Tibial nerve (tissue), 4 donors: ENCODE data around the gene EIF3CL. TPM values are rescaled to one million over a fixed set of nuclear protein-coding genes. Genes with fewer than 3 reads are reported as not detected.
"Not testable (repeated sequence)": the region's sequence is repeated elsewhere in the genome, so short reads cannot be mapped to it uniquely, and the experiment has no call there.

Experiments used
- DNase-seq, 2 donors: peaks; one replicate each; pipeline ENCODE4 v3.0.0-alpha.2; 2019; ENCODE audit warnings: low spot score in 2 of 2
- H3K27ac ChIP-seq, 4 donors: fragments of 200-600 bp; sonication (generic) in 3 of 4; one replicate each; pipeline ENCODE4 v1.5.1; 2017 to 2019; ENCODE audit warnings: mild to moderate bottlenecking in 1 of 4
- H3K27me3 ChIP-seq, 2 donors: fragments of 200-600 bp; sonication (generic) in 1 of 2; one replicate each; pipeline versions ENCODE4 v1.5.1 to v1.6.0; 2017 to 2019
- H3K36me3 ChIP-seq, 3 donors: fragments of 200-600 bp; sonication (generic); one replicate each; pipeline ENCODE4 v1.5.1; 2018 to 2019
- H3K4me1 ChIP-seq, 4 donors: fragments of 200-600 bp; sonication (generic) in 3 of 4; one replicate each; pipeline ENCODE4 v1.5.1; 2017 to 2019
- H3K4me3 ChIP-seq, 4 donors: fragments of 200-600 bp; sonication (generic) in 3 of 4; one replicate each; pipeline ENCODE4 v1.5.1; 2017 to 2019; ENCODE audit warnings: mild to moderate bottlenecking in 1 of 4, moderate library complexity in 1 of 4
- H3K9me3 ChIP-seq, 4 donors: fragments of 200-600 bp; sonication (generic) in 3 of 4; one replicate each; pipeline ENCODE4 v1.5.1; 2017 to 2019
- whole genome bisulfite sequencing, 2 donors: methylation state at CpG; one replicate each; pipeline ENCODE4 v1.1.5; 2018; 5-methylcytosine and 5-hydroxymethylcytosine counted together
- total RNA-seq, 4 donors: library from RNA; depleted of rRNA; stranded (reverse); fragments of >200 nt; gene quantifications; one replicate each; pipeline ENCODE4 v1.1.0, GENCODE V29; 2016
- TF ChIP-seq, protein P1 (sequence below), 5 experiments: fragments of 200-600 bp in 3 of 5; fragments of 450-650 bp in 2 of 5; sonication (generic) in 3 of 5; IDR thresholded peaks; one replicate each; pipeline ENCODE4 v1.5.1; 2016 to 2019; ENCODE audit warnings: antibody characterized with exemption in 5 of 5, mild to moderate bottlenecking in 3 of 5, moderate library complexity in 2 of 5

Gene EIF3CL
- total RNA-seq, 4 donors from 2014 or later, result 185 to 265 (median 230) TPM

DNA sequence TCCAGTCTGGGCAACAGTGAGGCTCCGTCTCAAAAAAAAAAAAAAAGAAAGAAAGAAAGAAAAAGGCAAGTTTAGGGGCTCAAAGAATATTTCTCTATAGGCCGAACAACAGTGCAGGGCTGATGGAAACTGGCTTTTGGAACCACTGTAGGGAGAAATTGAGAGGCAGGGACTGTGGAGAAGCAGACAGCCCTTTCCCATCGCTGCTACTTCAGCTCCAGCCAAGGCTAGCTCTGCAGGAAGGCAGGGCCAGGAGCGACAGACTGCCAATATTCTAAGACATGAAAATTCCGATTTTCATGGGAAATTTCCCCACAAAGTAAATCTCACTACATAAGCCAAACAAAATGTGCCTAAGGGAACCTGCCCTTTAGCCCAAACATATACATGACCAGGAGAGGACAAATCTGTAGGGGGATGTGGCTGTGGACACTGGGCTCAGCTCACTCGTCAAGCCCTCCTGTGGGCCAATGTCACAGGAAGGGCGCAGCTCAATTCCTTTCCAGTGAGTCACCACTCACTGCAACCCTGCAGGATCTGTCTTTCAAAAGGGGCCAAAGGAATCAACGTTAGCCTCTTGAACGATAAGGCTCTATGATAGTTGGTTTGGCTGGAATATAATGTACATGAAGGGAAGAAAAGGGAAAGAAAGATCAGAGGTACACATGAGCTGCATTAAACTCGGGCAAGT lies 21.3 kb downstream of the EIF3CL start:
- not testable (repeated sequence) for H3K36me3 ChIP-seq, H3K4me1 ChIP-seq, H3K4me3 ChIP-seq, H3K27me3 ChIP-seq, DNase-seq, H3K9me3 ChIP-seq, H3K27ac ChIP-seq
- 100% methylated on average over 2 of the region's 10 CpGs; no CpG with 5 or more reads in 1 of the 2 donors for WGBS, 2 donors

DNA sequence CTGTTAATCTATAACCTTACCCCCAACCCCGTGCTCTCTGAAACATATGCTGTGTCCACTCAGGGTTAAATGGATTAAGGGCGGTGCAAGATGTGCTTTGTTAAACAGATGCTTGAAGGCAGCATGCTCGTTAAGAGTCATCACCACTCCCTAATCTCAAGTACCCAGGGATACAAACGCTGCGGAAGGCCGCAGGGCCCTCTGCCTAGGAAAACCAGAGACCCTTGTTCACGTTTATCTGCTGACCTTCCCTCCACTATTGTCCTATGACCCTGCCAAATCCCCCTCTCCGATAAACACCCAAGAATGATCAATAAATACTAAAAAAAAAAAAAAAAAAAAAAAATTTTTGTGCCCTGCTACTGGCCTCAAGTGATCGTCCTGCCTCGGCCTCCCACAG lies 25.8 kb downstream of the EIF3CL start:
- not testable (repeated sequence) for H3K27ac ChIP-seq, H3K4me1 ChIP-seq, DNase-seq, H3K4me3 ChIP-seq, H3K36me3 ChIP-seq, H3K27me3 ChIP-seq, H3K9me3 ChIP-seq
- 75 to 84% methylated on average over 6 to 7 of the region's 10 CpGs for WGBS, 2 donors

DNA sequence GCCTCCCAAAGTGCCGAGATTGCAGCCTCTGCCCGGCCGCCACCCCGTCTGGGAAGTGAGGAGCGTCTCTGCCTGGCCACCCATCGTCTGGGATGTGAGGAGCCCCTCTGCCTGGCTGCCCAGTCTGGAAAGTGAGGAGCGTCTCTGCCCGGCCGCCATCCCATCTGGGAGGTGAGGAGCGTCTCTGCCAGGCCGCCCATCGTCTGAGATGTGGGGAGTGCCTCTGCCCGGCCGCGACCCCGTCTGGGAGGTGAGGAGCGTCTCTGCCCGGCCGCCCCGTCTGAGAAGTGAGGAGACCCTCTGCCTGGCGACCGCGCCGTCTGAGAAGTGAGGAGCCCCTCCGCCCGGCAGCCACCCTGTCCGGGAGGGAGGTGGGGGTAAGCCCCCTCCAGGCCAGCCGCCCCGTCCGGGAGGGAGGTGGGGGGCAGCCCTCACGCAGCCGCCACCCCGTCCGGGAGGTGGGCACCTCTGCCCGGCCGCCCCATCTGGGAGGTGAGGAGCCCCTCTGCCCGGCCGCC lies 26.5 kb downstream of the EIF3CL start:
- not testable (repeated sequence) for DNase-seq

DNA sequence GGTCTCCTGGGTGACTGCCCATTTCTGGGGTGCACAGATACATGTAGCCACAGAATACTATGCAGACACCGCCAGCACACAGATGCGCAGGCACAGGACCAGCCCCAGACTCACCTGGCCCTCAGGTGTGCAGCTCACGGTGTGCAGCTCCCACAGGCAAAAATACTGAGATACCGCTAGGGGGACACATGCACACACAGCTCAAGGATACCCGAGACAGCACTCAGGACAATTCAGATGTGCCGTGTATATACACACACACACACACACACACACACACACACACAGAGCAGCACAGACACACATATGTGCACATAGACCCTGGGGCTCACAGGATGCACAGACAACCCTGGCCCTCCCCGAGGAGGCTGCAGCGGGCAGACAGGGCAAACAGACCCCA lies 28.5 kb downstream of the EIF3CL start:
- H3K27ac ChIP-seq, H3K4me1 ChIP-seq, H3K4me3 ChIP-seq, H3K36me3 ChIP-seq, DNase-seq, H3K9me3 ChIP-seq, H3K27me3 ChIP-seq: not testable (repeated sequence)
- WGBS, 2 donors, result no CpG with 5 or more reads among the region's 8 CpGs

More for the DNA sequence above, 26.5 kb downstream of the EIF3CL start:
- 95 to 98% methylated on average over 11 to 15 of the region's 38 CpGs for WGBS, 2 donors
- not testable (repeated sequence) for H3K9me3 ChIP-seq, H3K36me3 ChIP-seq, H3K4me3 ChIP-seq, H3K4me1 ChIP-seq, H3K27ac ChIP-seq, H3K27me3 ChIP-seq

DNA sequence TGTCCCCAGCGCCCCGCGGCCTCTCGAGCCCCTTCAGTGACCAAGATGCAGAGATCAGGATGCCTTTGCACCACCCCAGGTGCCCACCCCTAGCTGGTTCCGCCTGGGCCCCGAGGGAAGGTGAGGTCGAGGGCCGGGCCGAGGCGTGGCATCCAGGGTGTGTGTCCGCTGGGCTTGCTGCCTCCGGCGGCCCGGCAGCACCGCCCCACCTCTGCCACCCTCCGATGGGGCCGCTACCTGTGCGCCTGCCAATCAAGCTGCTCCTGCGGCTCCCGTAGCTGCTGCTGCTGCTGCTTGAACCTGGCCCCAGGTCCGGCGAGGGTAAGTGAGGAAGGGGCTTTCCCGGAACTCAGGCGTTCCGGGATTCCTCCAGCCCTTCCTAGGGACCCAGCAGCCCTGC lies 29.4 kb downstream of the EIF3CL start:
- H3K36me3 ChIP-seq, H3K4me1 ChIP-seq, H3K9me3 ChIP-seq, H3K27ac ChIP-seq, H3K4me3 ChIP-seq, DNase-seq, H3K27me3 ChIP-seq: not testable (repeated sequence)
- WGBS, 2 donors, result 1% methylated on average over 11 of the region's 25 CpGs; no CpG with 5 or more reads in 1 of the 2 donors

DNA sequence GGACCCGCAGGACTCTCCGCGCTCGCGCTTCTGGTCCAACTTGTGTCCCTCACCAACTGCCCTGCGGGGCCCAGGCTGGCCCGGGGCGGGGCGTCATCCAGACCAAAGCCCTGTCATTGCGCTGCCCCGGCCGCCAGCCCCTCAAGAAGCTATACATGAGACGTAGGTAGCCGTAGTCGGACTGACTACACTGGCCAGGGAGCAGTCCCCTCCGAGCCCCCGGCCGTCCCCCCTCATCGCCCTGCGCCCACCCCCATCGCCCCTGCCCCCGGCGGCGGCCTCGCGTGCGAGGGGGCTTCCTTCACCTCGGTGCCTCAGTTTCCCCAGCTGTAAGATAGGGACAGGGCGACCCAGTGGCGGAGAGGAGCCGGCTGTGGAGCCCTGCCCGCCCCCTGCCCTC lies 35.7 kb downstream of the EIF3CL start:
- not testable (repeated sequence) for H3K27ac ChIP-seq, DNase-seq
- WGBS, 2 donors, result 39% methylated on average over 12 of the region's 32 CpGs; no CpG with 5 or more reads in 1 of the 2 donors

GRCh38 chr16:28364268-28365173 lies 39.1 kb downstream of the EIF3CL start:
- H3K27ac ChIP-seq, H3K9me3 ChIP-seq, H3K4me1 ChIP-seq, H3K36me3 ChIP-seq, DNase-seq, H3K27me3 ChIP-seq: not testable (repeated sequence)
- TF ChIP-seq, protein P1, sequence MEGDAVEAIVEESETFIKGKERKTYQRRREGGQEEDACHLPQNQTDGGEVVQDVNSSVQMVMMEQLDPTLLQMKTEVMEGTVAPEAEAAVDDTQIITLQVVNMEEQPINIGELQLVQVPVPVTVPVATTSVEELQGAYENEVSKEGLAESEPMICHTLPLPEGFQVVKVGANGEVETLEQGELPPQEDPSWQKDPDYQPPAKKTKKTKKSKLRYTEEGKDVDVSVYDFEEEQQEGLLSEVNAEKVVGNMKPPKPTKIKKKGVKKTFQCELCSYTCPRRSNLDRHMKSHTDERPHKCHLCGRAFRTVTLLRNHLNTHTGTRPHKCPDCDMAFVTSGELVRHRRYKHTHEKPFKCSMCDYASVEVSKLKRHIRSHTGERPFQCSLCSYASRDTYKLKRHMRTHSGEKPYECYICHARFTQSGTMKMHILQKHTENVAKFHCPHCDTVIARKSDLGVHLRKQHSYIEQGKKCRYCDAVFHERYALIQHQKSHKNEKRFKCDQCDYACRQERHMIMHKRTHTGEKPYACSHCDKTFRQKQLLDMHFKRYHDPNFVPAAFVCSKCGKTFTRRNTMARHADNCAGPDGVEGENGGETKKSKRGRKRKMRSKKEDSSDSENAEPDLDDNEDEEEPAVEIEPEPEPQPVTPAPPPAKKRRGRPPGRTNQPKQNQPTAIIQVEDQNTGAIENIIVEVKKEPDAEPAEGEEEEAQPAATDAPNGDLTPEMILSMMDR (IDR thresholded peaks at IDR 0.05), result peak in 1 of 5 experiments; percentile 16
- H3K4me3 ChIP-seq, result peak overlapping the region in 1 of 4 donors; percentile 24
- WGBS, 2 donors, result 0% methylated on average over 1 to 6 of the region's 75 CpGs

More for the DNA sequence above, 35.7 kb downstream of the EIF3CL start:
- not testable (repeated sequence) for H3K4me3 ChIP-seq, H3K36me3 ChIP-seq, H3K27me3 ChIP-seq, H3K4me1 ChIP-seq, H3K9me3 ChIP-seq

DNA sequence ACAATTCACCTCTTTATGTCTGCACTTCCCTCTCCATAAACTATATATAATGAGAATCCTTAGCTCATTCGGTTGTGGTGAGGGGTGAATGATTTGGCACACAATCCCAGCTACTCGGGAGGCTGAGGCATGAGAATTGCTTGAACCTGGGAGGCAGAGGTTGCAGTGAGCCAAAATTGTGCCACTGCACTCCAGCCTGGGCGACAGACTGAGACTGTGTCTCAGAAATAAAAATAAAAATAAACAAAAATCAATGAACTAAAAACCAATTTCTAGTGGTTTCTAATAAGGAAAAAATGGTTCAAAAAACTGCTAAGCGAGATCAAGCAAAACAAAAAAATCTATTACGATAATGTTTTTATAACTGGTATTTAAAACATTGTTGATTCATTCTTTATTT lies 40.2 kb downstream of the EIF3CL start, which contains the start of gene NPIPB6:
Gene NPIPB6 (minus strand): TSS at position 101 of the 400 bp plus-strand sequence. CDS start 686 bp downstream, outside the sequence.
- H3K9me3 ChIP-seq, H3K27me3 ChIP-seq, H3K4me1 ChIP-seq, DNase-seq, H3K4me3 ChIP-seq, H3K36me3 ChIP-seq, H3K27ac ChIP-seq: not testable (repeated sequence)
- WGBS, 2 donors, result no CpG with 5 or more reads among the region's 5 CpGs

DNA sequence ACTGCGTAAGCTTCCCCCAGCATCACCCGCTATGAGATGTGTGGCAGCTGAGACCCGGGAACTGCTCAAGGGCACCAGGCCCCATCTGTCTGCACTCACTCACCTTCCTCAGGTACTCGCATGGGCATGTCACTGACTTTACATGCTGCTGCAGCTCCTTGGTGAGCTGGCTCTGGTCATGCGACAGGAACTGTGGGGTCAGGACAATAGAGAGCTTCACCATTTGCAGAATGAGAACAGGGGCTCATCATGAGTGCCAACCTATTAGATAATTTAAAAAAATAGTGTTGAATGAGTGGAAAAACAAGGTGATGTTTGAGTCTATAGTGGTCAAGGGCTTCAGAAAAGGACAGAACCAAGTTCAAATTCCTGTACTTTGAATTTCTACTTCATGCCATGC lies 41.0 kb downstream of the EIF3CL start:
- not testable (repeated sequence) for H3K4me3 ChIP-seq, H3K36me3 ChIP-seq, H3K27ac ChIP-seq, H3K4me1 ChIP-seq, H3K9me3 ChIP-seq, H3K27me3 ChIP-seq, DNase-seq
- 100% methylated on average over 1 of the region's 5 CpGs for WGBS, 2 donors

- H3K9me3 ChIP-seq, H3K4me3 ChIP-seq, H3K27me3 ChIP-seq, H3K4me1 ChIP-seq, DNase-seq, H3K27ac ChIP-seq, H3K36me3 ChIP-seq: not testable (repeated sequence)
- 90 to 91% methylated on average over 5 to 6 of the region's 6 CpGs for WGBS, 2 donors
These were observed 65.4 kb downstream of the EIF3CL start for GRCh38 chr16:28338230-28338629.

DNA sequence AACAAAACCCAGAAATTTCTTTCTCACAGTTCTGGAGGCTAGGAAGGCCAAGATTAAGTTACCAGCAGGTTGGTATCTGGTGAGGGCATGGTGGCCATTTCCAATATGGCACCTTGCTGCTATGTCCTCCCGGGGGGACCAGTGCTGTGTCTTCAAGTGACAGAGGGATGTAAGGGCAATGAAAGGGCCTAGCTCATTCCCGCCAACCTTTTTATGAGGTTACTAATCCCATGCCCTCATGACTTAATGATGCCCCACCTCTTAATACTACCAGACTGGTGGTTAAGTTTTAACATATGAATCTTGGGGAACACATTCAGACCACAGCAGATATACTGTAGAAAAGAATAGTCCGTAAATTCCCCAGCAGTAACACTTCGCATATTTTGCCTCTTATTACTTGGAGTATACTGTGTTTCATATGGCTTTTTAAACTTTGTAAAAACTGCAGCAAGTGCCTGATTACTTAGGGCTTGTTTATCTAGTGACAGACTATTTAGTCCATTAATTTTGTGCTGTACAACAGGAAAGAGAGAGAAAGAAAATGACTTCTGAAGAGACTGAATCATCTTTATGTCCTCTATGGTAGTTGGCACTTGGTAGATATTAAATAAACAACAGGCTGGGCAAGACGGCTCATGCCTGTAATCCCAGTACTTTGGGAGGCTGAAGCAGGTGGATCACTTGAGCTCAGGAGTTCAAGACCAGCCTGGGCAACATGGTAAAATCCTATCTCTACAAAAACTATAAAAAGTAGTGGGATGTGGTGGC lies 66.5 kb downstream of the EIF3CL start:
- 73 to 82% methylated on average over 4 to 5 of the region's 5 CpGs for WGBS, 2 donors
- not testable (repeated sequence) for H3K27me3 ChIP-seq, H3K36me3 ChIP-seq, H3K27ac ChIP-seq, H3K4me1 ChIP-seq, H3K9me3 ChIP-seq, DNase-seq, H3K4me3 ChIP-seq

GRCh38 chr16:28335678-28336077 lies 68.0 kb downstream of the EIF3CL start:
- not testable (repeated sequence) for H3K36me3 ChIP-seq, H3K9me3 ChIP-seq, H3K4me3 ChIP-seq, H3K27ac ChIP-seq, H3K27me3 ChIP-seq, H3K4me1 ChIP-seq, DNase-seq
- 77% methylated on average over 8 of the region's 8 CpGs for WGBS, 2 donors
